Parathyroid adenoma (tissue), 2 donors: ENCODE results near the gene RSPH3.

Source experiments
- H2AFZ ChIP-seq: fragments of 300-600 bp; sonication (generic); one replicate; pipeline ENCODE4 v1.7.0; 2017; ENCODE audit warnings: antibody characterized with exemption, mild to moderate bottlenecking
- H3K27ac ChIP-seq: fragments of 300-600 bp; sonication (generic); one replicate; pipeline ENCODE4 v1.7.0; 2017
- H3K27me3 ChIP-seq: fragments of 300-600 bp; sonication (generic); one replicate; pipeline ENCODE4 v1.7.0; 2017; ENCODE audit warnings: low read length; ENCODE audit not compliant: control insufficient read depth, insufficient read depth
- H3K36me3 ChIP-seq: fragments of 300-600 bp; sonication (generic); one replicate; pipeline ENCODE4 v1.7.0; 2017; ENCODE audit warnings: low read length; ENCODE audit not compliant: control insufficient read depth, insufficient read depth
- H3K4me1 ChIP-seq: fragments of 300-600 bp; sonication (generic); one replicate; pipeline ENCODE4 v1.7.0; 2017; ENCODE audit warnings: control low read depth
- H3K4me2 ChIP-seq: fragments of 300-600 bp; sonication (generic); one replicate; pipeline ENCODE4 v1.7.0; 2017; ENCODE audit warnings: low read length
- H3K4me3 ChIP-seq: fragments of 300-600 bp; sonication (generic); one replicate; pipeline ENCODE4 v1.7.0; 2017; ENCODE audit warnings: low read depth, low read length
- H3K79me2 ChIP-seq: fragments of 300-600 bp; sonication (generic); one replicate; pipeline ENCODE4 v1.7.0; 2017; ENCODE audit warnings: control low read depth
- H3K9ac ChIP-seq: fragments of 300-600 bp; sonication (generic); one replicate; pipeline ENCODE4 v1.7.0; 2017; ENCODE audit warnings: mild to moderate bottlenecking
- H3K9me3 ChIP-seq: fragments of 300-600 bp; sonication (generic); one replicate; pipeline ENCODE4 v1.7.0; 2017; ENCODE audit warnings: low read length; ENCODE audit not compliant: control insufficient read depth
- CTCF ChIP-seq: fragments of 300-600 bp; sonication (generic); IDR thresholded peaks from one replicate; pipeline ENCODE4 v1.7.0; 2017; ENCODE audit warnings: antibody characterized with exemption, mild to moderate bottlenecking
- donor health status: primary hyperparathyroidism.

RSPH3 gene

GRCh38 chr6:158923805-158924498 lies 76.0 kb downstream of the RSPH3 start:
- Histone ChIP-seq H3K9ac (no peak overlapping the region), H3K4me3 (no peak overlapping the region), H3K79me2 (no peaks in the 10 kb centered on the region), H3K27ac (peak overlapping the region; percentile 40), H2AFZ (peak overlapping the region; percentile 72), H3K4me2 (no peak overlapping the region), H3K27me3 (no peaks in the 10 kb centered on the region), H3K9me3 (no peaks in the 10 kb centered on the region), H3K4me1 (peaks cover 13% of the 10 kb centered on the region), H3K36me3 (no peaks in the 10 kb centered on the region)
- no peak for TF ChIP-seq CTCF
